HEK293 (cell line): ENCODE data around the gene PTGIR.
A peak's percentile ranks its signal among the peaks of the same experiment; 100 is the strongest.

Experiments
- CTCF ChIA-PET: fragments of 350-600 bp; formaldehyde crosslinking; extraction: SDS; loops from one replicate; lab custom pipeline; 2021; ENCODE audit warnings: antibody characterized with exemption; lab: Yijun Ruan, JAX
- POLR2A ChIA-PET: fragments of 300-600 bp; formaldehyde crosslinking; extraction: SDS; loops from one replicate; lab custom pipeline; 2020; ENCODE audit warnings: antibody characterized with exemption, inconsistent platforms; lab: Yijun Ruan, JAX
- H3K27ac ChIP-seq: fragments of 200-500 bp; sonication (Bioruptor generic); 2 replicates; pipeline ENCODE4 v1.5.1; 2014; ENCODE audit warnings: low read depth, low read length, control low read depth, inconsistent platforms; ENCODE audit errors: extremely low read depth
- H3K36me3 ChIP-seq, 2 experiments: fragments of 200-500 bp in 1 of 2; sonication (Bioruptor generic) in 1 of 2; 1 replicate in 1 of 2; 2 replicates in 1 of 2; pipeline ENCODE4 v1.5.1; 2014 to 2017; ENCODE audit warnings: inconsistent platforms in 2 of 2, low read length in 2 of 2; ENCODE audit not compliant: control insufficient read depth in 2 of 2, insufficient read depth in 1 of 2
- H3K4me1 ChIP-seq: fragments of 200-500 bp; sonication (Bioruptor generic); 2 replicates; pipeline ENCODE4 v1.5.1; 2014; ENCODE audit warnings: mild to moderate bottlenecking, low read length, inconsistent platforms; ENCODE audit not compliant: control insufficient read depth, insufficient read depth
- H3K4me3 ChIP-seq: 2 replicates; pipeline ENCODE4 v1.5.1; 2011; ENCODE audit warnings: low read depth, mild to moderate bottlenecking, control low read depth, low read length, moderate library complexity
- H3K9me3 ChIP-seq: fragments of 200-500 bp; sonication (Bioruptor generic); 2 replicates; pipeline ENCODE4 v1.5.1; 2014; ENCODE audit warnings: low read depth, low read length, inconsistent platforms; ENCODE audit not compliant: control insufficient read depth, insufficient read depth
- ATF2 ChIP-seq: fragments of 450-650 bp; formaldehyde crosslinking; IDR thresholded peaks from 2 replicates; pipeline ENCODE4 v1.5.1; 2016; ENCODE audit warnings: missing biosample characterization, missing genetic modification characterization, low read depth
- ELK4 ChIP-seq: IDR thresholded peaks from 2 replicates; pipeline ENCODE4 v1.6.1; 2011; ENCODE audit warnings: mild to moderate bottlenecking, low read depth, low read length, borderline replicate concordance
- GLI2 ChIP-seq: fragments of 450-650 bp; formaldehyde crosslinking; IDR thresholded peaks from 2 replicates; pipeline ENCODE4; 2017; ENCODE audit warnings: missing biosample characterization, missing genetic modification characterization, low read depth, borderline replicate concordance
- GLI4 ChIP-seq: fragments of 450-650 bp; formaldehyde crosslinking; IDR thresholded peaks from 2 replicates; pipeline ENCODE4 v1.5.1; 2016; ENCODE audit warnings: missing biosample characterization, missing genetic modification characterization
- KLF1 ChIP-seq: fragments of 450-650 bp; formaldehyde crosslinking; IDR thresholded peaks from 2 replicates; pipeline ENCODE4 v1.5.1; 2016; ENCODE audit warnings: missing biosample characterization, missing genetic modification characterization
- OVOL3 ChIP-seq: fragments of 450-650 bp; formaldehyde crosslinking; IDR thresholded peaks from 2 replicates; pipeline ENCODE4 v1.5.1; 2016; ENCODE audit warnings: missing biosample characterization, missing genetic modification characterization
- PRDM4 ChIP-seq: fragments of 450-650 bp; formaldehyde crosslinking; IDR thresholded peaks from 2 replicates; pipeline ENCODE4 v1.5.1; 2017; ENCODE audit warnings: missing biosample characterization, missing genetic modification characterization
- REST ChIP-seq: fragments of 450-650 bp; formaldehyde crosslinking; IDR thresholded peaks from 2 replicates; pipeline ENCODE4 v1.5.1; 2016; ENCODE audit warnings: missing biosample characterization, missing genetic modification characterization
- ZNF18 ChIP-seq: fragments of 450-650 bp; formaldehyde crosslinking; IDR thresholded peaks from 2 replicates; pipeline ENCODE4 v1.5.1; 2016; ENCODE audit warnings: missing biosample characterization, missing genetic modification characterization
- ZNF311 ChIP-seq: fragments of 450-650 bp; formaldehyde crosslinking; IDR thresholded peaks from 2 replicates; pipeline ENCODE4 v1.5.1; 2017; ENCODE audit warnings: missing biosample characterization, missing genetic modification characterization, borderline replicate concordance
- ZNF423 ChIP-seq: fragments of 450-650 bp; formaldehyde crosslinking; IDR thresholded peaks from 2 replicates; pipeline ENCODE4 v1.5.1; 2016; ENCODE audit warnings: missing biosample characterization, missing genetic modification characterization
- ZNF426 ChIP-seq: fragments of 450-650 bp; formaldehyde crosslinking; IDR thresholded peaks from 2 replicates; pipeline ENCODE4 v1.5.1; 2017; ENCODE audit warnings: missing biosample characterization, missing genetic modification characterization, mild to moderate bottlenecking, inconsistent platforms, moderate library complexity
- ZNF548 ChIP-seq: fragments of 450-650 bp; formaldehyde crosslinking; IDR thresholded peaks from 2 replicates; pipeline ENCODE4 v1.5.1; 2016; ENCODE audit warnings: missing biosample characterization, missing genetic modification characterization
- ZNF600 ChIP-seq: fragments of 450-650 bp; formaldehyde crosslinking; IDR thresholded peaks from 2 replicates; pipeline ENCODE4 v1.5.1; 2016; ENCODE audit warnings: missing biosample characterization, missing genetic modification characterization
- ZNF654 ChIP-seq: fragments of 450-650 bp; formaldehyde crosslinking; IDR thresholded peaks from 2 replicates; pipeline ENCODE4 v1.5.1; 2016; ENCODE audit warnings: low read depth, missing biosample characterization, missing genetic modification characterization
- ZNF660 ChIP-seq: fragments of 450-650 bp; IDR thresholded peaks from 2 replicates; pipeline ENCODE4 v1.5.1; 2018; ENCODE audit warnings: missing biosample characterization, mild to moderate bottlenecking, missing genetic modification characterization
- ZNF792 ChIP-seq: fragments of 450-650 bp; formaldehyde crosslinking; IDR thresholded peaks from 2 replicates; pipeline ENCODE4 v1.5.1; 2016; ENCODE audit warnings: missing biosample characterization, missing genetic modification characterization
- ZNF837 ChIP-seq: fragments of 450-650 bp; formaldehyde crosslinking; IDR thresholded peaks from 2 replicates; pipeline ENCODE4 v1.5.1; 2016; ENCODE audit warnings: missing biosample characterization, missing genetic modification characterization

Gene PTGIR

GRCh38 chr19:46621191-46622117 is 3.4 kb downstream of the PTGIR start:
- Histone ChIP-seq H3K36me3 (no peaks in the 10 kb centered on the region), H3K9me3 (no peaks in the 10 kb centered on the region), H3K4me1 (no peaks in the 10 kb centered on the region), H3K27ac (no peak overlapping the region), H3K4me3 (no peak overlapping the region)
- TF ChIP-seq PRDM4 (peak; percentile 81), REST (tag by site-specific recombination) (no peak)
- ChIA-PET CTCF (interaction anchor here (0.5 to 14.6 kb wide), 9 partner anchors 10 to 1509 kb away, joined by 3 to 327 read pairs (median 4); partner anchors contain the start of gene DACT3), POLR2A (interaction anchor here (0.5 kb wide), 1 partner anchor 224 kb away, joined by 4 read pairs; no protein-coding TSS in a partner anchor)

GRCh38 chr19:46620716-46621115 is 4.2 kb downstream of the PTGIR start:
- H3K27ac ChIP-seq: no peak overlapping the region
- TF ChIP-seq ZNF600 (tag by site-specific recombination): no peak
- no peak for TF ChIP-seq ZNF426 (tag by site-specific recombination)
- no peak for TF ChIP-seq ZNF837
- no peak for TF ChIP-seq ZNF548 (tag by site-specific recombination)
- TF ChIP-seq ZNF18 (tag by site-specific recombination): no peak
- TF ChIP-seq OVOL3 (tag by site-specific recombination): no peak
- TF ChIP-seq ZNF423 (tag by site-specific recombination): no peak
- TF ChIP-seq ZNF654 (tag by site-specific recombination): no peak
- no peak for TF ChIP-seq ZNF660 (tag by site-specific recombination)
- TF ChIP-seq KLF1 (tag by site-specific recombination): no peak
- TF ChIP-seq ZNF792: no peak
- no peak for TF ChIP-seq ZNF311
- no peak for TF ChIP-seq GLI4 (tag by site-specific recombination)
- TF ChIP-seq ELK4: no peak
- TF ChIP-seq GLI2 (tag by site-specific recombination): no peak
- no peak for TF ChIP-seq ATF2 (tag by site-specific recombination)
- TF ChIP-seq, all 188 proteins: peak for 0
- ChIA-PET CTCF (interaction anchor here (0.5 to 14.6 kb wide), 5 partner anchors 13 to 184 kb away, joined by 3 to 327 read pairs (median 4); partner anchors contain the start of gene DACT3), POLR2A (interaction anchor here (1.4 kb wide), 1 partner anchor 15 kb away, joined by 3 read pairs; no protein-coding TSS in a partner anchor)
- Histone ChIP-seq H3K4me3 (no peak overlapping the region), H3K9me3 (no peaks in the 10 kb centered on the region), H3K4me1 (no peaks in the 10 kb centered on the region), H3K36me3 (no peaks in the 10 kb centered on the region)
